ENCODE results near the gene SERINC1.
"Not testable (repeated sequence)": the region's sequence is repeated elsewhere in the genome, so short reads cannot be mapped to it uniquely, and the experiment has no call there.

Gene SERINC1

DNA sequence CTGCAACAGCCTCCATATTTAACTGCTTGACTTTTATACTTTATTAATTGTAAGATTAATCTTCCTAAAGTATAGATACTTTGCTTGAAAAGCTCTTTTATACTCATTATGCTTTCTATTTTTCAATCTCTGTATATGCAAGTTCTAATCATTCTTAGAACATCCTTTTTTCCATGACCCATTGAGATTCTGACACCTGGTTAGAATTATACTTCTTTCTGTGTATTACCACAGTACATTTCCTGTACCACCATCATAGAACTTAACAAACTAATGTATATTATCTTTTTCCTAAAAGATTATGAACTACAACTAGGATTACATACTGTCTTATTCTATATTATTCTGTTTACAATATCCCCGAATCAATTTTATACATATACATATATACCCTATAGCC, 13.5 kb downstream of the SERINC1 start:
- no peak for DNase-seq (ENCODE audit: low spot score in 2 of 2)
- Mint-ChIP-seq H3K4me3 (peak overlapping the region; percentile 6), H3K9me3 (no peaks in the 10 kb centered on the region), H3K36me3 (peaks cover 74% of the 10 kb centered on the region), H3K4me1 (peaks cover 71% of the 10 kb centered on the region), H3K27ac (peak overlapping the region; percentile 83)
- ATAC-seq = peak; percentile 69

DNA sequence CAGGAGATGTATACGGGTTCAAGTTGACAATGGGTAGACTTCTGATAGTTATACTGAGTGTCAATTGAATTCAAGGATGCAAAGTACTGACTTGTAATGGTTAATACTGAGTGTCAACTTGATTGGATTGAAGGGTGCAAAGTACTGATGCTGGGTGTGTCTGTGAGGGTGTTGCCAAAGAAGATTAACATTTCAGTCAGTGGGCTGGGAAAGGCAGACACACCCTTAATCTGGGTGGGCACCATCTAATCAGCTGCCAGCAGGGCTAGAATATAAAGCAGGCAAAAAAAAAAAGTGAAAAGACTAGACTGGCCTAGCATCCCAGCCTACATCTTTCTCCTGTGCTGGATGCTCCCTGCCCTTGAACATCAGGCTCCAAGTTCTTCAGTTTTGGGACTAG, 16.5 kb downstream of the SERINC1 start:
- not testable (repeated sequence) for H3K4me3 Mint-ChIP-seq; H3K9me3 Mint-ChIP-seq; DNase-seq (ENCODE audit: low spot score in 2 of 2); ATAC-seq
- Mint-ChIP-seq H3K4me1 (peaks cover 50% of the 10 kb centered on the region), H3K27ac (peak overlapping the region; percentile 51), H3K36me3 (peaks cover 90% of the 10 kb centered on the region)

DNA sequence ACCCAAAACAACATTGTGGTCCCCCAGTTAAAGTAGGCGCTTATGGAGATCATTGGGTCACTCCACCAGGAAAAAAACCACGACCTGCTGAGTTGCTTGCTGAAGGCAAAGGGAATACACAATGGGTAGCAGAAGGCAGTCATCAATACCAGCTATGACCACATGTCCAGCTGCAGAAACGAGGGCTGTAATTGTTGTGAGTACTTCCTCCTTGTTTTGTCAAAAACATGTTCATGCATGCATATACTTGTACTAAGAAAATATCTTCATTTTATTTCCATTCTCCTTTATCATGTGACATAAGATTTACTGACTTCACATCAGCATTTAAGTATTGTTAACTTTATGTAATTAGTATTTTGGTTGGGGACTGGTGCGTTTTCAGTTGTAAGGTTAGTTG, 16.9 kb downstream of the SERINC1 start:
- ATAC-seq (no peak), DNase-seq (ENCODE audit: low spot score in 2 of 2) (no peak)
- Mint-ChIP-seq H3K27ac (peak overlapping the region; percentile 51), H3K4me1 (peaks cover 49% of the 10 kb centered on the region), H3K4me3 (no peak overlapping the region), H3K9me3 (no peaks in the 10 kb centered on the region), H3K36me3 (peaks cover 94% of the 10 kb centered on the region)

DNA sequence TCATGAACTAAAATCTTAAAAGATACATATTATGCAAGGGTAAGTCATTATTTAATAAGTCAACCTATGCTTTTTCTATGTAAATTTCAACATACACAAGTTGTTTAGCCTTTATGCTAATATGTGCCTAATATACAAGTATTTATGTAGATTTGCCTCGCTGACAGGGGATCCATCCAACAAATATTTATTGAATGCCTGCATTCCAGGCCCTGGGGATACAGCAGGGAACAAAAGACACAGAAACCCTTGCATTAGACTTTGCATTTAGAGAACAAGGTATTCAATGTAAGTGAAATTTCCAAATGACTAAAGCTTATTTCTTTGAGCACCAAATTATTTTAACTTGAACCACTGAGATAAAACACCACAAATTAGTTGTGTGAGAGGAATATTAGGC, 19.1 kb downstream of the SERINC1 start:
- Mint-ChIP-seq H3K4me3 (no peak overlapping the region), H3K4me1 (peaks cover 35% of the 10 kb centered on the region), H3K36me3 (peaks cover 100% of the 10 kb centered on the region), H3K9me3 (no peaks in the 10 kb centered on the region), H3K27ac (no peak overlapping the region)
- DNase-seq (ENCODE audit: low spot score in 2 of 2) = no peak
- ATAC-seq = no peak

DNA sequence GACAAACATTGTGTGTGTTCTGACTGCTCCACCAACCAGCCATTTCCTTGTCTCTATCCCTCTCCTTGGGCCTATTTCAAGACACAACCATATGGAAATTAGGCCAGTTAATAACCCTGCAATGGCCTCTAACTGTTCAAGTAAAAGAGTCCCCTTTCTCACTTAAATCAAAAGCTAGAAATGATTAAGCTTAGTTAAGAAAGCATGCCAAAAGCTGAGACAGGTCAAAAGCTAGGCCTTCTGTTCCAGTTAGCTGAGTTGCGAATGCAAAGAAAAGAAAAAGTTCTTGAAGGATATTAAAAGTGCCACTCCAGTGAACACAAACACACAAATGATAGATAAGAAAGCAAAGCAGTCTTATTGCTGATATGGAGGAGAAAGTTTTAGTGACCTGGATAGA, 22.5 kb downstream of the SERINC1 start:
- Mint-ChIP-seq H3K4me3 (no peak overlapping the region), H3K36me3 (peaks cover 100% of the 10 kb centered on the region), H3K9me3 (no peaks in the 10 kb centered on the region), H3K4me1 (peaks cover 16% of the 10 kb centered on the region), H3K27ac (peak overlapping the region; percentile 62)
- ATAC-seq (peak; percentile 40), DNase-seq (ENCODE audit: low spot score in 2 of 2) (no peak)

DNA sequence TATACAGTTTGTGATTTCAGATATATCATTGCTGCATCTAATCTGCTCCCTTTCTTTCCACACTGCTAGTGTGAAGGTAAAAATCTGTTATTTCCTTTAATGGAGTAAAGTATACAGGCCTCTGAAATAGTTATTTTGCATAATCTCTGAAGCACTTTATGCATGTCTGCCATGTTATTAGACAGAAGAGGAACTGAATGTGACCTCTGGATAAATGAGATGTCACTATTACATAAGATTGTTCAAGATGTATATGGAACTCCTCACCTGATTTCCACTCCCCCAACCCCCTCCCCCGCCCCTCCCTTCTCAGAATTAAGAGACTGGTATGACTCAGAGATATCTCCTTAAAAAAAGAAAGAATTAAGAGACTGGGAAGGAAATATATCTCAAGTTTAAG, 26.3 kb downstream of the SERINC1 start:
- Mint-ChIP-seq H3K36me3 (peaks cover 100% of the 10 kb centered on the region), H3K4me1 (peaks cover 10% of the 10 kb centered on the region), H3K4me3 (no peak overlapping the region), H3K9me3 (no peaks in the 10 kb centered on the region), H3K27ac (no peak overlapping the region)
- no peak for DNase-seq (ENCODE audit: low spot score in 2 of 2)
- ATAC-seq = no peak

DNA sequence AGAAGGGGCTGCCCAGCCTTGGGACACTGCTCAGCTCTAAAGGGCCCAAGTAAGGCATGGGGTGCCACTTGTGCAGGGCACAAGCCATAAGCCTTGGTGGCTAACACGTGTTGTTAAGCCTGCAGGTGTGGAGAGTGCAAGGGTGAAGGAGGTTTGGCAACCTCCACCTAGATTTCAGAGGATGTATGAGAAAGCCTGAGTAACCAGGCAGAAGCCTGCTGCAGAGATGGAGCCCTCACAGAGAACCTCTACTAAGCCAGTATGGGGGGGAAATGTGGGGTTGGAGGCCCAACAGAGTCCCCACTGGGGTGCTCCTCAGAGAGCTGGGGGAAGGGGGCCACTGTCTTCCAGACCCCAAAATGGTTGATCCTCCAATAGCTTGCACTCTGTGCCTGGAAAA, 32.6 kb downstream of the SERINC1 start:
- H3K9me3 Mint-ChIP-seq = peaks cover 4% of the 10 kb centered on the region
- no peak overlapping the region for H3K27ac Mint-ChIP-seq
- DNase-seq (ENCODE audit: low spot score in 2 of 2) (no peak), ATAC-seq (no peak)
- peaks cover 6% of the 10 kb centered on the region for H3K4me1 Mint-ChIP-seq
- H3K36me3 Mint-ChIP-seq = peaks cover 87% of the 10 kb centered on the region
- H3K4me3 Mint-ChIP-seq = no peak overlapping the region

DNA sequence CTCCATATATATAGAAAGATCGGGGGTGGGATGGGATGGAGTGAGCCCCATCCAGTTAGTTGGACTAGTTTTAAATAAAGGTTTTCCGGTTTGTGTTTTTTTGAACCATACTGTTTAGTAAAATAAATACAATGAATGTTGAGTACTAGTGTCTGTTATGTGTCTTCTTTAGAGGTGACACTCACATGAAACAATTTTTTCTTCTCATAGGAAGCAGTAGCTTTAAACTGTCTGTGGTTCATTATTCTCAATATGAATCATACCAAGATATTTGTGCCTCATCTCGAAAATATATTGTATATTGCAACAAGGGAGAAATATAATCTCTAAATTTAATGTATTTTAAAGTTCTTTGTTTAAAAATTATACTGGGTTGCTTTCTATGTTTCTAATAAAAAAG, 38.8 kb downstream of the SERINC1 start:
- DNase-seq (ENCODE audit: low spot score in 2 of 2) (no peak), ATAC-seq (peak; percentile 89)
- H3K4me1 Mint-ChIP-seq = peaks cover 8% of the 10 kb centered on the region
- H3K36me3 Mint-ChIP-seq = peaks cover 82% of the 10 kb centered on the region
- H3K9me3 Mint-ChIP-seq = no peaks in the 10 kb centered on the region
- no peak overlapping the region for H3K4me3 Mint-ChIP-seq
- H3K27ac Mint-ChIP-seq = no peak overlapping the region

DNA sequence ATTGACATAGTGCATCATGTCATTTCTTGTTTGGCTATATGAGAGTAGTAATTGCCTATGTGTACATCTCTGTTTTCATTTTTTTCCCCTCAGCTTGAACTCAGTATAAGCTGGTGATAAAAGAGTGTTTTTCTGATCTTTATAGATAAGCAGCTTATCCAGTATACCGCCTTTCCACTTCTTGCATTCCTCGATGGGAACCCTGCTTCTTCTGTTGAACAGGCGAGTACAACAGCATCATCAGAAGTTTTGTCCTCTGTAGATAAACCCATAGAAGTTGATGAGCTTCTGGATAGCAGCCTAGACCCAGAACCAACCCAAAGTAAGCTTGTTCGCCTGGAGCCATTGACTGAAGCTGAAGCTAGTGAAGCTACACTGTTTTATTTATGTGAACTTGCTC, 39.8 kb downstream of the SERINC1 start:
- no peak overlapping the region for H3K4me3 Mint-ChIP-seq
- H3K9me3 Mint-ChIP-seq = no peaks in the 10 kb centered on the region
- no peak for DNase-seq (ENCODE audit: low spot score in 2 of 2)
- no peak overlapping the region for H3K27ac Mint-ChIP-seq
- ATAC-seq = no peak
- H3K4me1 Mint-ChIP-seq = peaks cover 8% of the 10 kb centered on the region
- H3K36me3 Mint-ChIP-seq = peaks cover 86% of the 10 kb centered on the region

DNA sequence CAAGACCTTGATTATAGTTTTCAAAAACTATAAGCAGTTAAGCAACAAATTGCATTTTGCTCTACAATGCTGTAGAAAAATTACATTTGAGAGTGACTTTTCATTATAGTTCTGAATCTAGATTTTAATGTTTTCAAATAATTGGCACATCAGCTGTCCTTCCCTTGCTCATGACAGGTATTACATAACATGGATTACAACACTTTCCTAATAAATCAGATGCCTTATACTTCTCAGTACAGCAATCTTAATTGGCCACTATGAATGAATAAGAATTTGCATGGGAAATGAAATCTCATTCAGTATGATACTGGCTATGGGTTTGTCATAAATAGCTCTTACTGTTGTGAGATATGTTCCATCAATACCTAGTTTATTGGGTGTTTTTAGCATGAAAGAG, 42.3 kb downstream of the SERINC1 start:
- Mint-ChIP-seq H3K36me3 (peaks cover 88% of the 10 kb centered on the region), H3K4me1 (peaks cover 8% of the 10 kb centered on the region), H3K9me3 (no peaks in the 10 kb centered on the region), H3K27ac (no peak overlapping the region), H3K4me3 (no peak overlapping the region)
- DNase-seq (ENCODE audit: low spot score in 2 of 2) (no peak), ATAC-seq (no peak)

DNA sequence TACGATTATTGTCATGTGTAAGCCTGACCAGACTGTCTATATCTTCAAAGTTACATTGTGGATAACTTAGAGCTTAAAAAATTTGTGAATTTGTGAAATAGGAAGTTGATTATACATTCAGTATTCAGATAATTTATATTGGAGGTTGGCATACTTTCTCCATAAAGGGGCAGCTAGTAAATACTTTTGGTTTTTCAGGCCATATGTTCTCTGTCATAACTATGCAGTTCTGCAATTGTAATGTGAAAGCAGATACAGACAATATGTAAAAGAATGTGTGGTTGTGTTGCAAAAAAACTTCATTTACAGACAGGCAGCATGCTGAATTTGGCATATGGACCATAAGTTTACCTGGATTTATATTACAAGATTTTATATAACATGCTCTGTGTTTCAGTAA, 42.8 kb downstream of the SERINC1 start:
- ATAC-seq = no peak
- H3K27ac Mint-ChIP-seq = no peak overlapping the region
- no peaks in the 10 kb centered on the region for H3K9me3 Mint-ChIP-seq
- H3K4me1 Mint-ChIP-seq = peaks cover 8% of the 10 kb centered on the region
- no peak overlapping the region for H3K4me3 Mint-ChIP-seq
- no peak for DNase-seq (ENCODE audit: low spot score in 2 of 2)
- H3K36me3 Mint-ChIP-seq = peaks cover 88% of the 10 kb centered on the region

DNA sequence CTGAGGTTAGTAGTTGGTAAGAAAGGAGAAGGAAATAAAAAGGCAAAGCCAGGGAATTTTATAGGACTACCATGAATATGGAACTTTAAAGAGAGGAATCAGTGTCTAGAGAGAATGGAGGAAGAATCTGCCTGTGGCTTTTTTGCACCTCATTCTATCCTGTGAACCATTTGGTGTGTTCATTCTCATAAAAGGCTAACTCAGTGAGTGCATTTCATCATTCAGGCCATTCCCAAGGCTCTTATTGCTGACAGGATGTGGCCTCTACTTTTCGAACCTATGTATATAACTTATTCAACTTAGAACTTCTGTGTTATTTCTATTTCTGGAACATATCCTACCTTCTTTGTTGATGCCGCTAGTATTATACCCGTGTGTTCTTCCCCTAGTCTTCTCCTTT, 45.0 kb downstream of the SERINC1 start:
- peaks cover 88% of the 10 kb centered on the region for H3K36me3 Mint-ChIP-seq
- peaks cover 6% of the 10 kb centered on the region for H3K4me1 Mint-ChIP-seq
- no peaks in the 10 kb centered on the region for H3K9me3 Mint-ChIP-seq
- no peak overlapping the region for H3K4me3 Mint-ChIP-seq
- no peak for ATAC-seq
- DNase-seq (ENCODE audit: low spot score in 2 of 2) = no peak
- no peak overlapping the region for H3K27ac Mint-ChIP-seq

DNA sequence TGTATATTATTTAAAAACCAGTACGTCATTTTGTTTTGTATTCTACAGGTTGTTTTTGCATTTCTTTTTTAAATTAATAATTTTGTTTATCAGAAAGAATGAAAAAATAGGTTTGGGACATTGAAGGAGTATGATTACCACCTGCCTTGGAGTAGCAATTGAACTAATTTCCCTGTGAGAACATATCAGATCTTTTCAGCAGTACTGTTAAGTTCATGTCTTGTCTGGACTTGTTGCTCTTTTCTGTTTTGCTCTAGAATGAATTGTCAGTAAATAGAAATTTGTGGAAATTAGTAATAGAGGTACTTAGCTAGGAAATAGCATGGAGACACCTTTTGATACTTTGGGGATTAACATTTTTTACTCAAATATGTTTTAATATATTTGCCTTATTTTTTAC, 47.9 kb downstream of the SERINC1 start:
- ATAC-seq = no peak
- H3K9me3 Mint-ChIP-seq = no peaks in the 10 kb centered on the region
- no peak for DNase-seq (ENCODE audit: low spot score in 2 of 2)
- no peak overlapping the region for H3K4me3 Mint-ChIP-seq
- peaks cover 6% of the 10 kb centered on the region for H3K4me1 Mint-ChIP-seq
- H3K27ac Mint-ChIP-seq = peak overlapping the region; percentile 23
- peaks cover 92% of the 10 kb centered on the region for H3K36me3 Mint-ChIP-seq

DNA sequence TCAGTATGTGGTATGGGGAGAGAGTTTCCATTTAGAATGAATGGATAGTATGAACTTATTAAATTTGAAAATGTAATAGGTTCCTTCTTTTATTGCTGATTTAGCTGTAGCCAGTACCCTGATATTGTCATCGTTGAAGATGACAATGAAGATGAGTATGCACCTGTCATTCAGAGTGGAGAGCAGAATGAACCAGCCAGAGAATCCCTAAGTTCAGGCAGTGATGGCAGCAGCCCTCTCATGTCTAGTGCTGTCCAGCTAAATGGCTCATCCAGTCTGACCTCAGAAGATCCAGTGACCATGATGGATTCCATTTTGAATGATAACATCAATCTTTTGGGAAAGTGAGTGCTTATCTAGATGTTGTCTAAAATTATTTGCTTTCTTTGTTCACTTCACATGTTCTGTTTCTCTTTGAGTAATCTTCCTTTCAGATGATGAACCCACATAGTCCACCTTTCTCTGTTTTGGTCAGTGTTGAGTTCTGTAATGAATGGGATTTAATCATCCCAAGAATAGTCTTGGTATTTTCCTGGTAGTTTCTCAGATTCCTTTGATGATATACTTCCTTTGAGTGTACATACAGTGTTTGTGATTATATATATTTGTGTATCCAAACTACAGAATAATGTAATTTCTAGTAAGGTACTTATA, 48.9 kb downstream of the SERINC1 start:
- H3K36me3 Mint-ChIP-seq = peaks cover 92% of the 10 kb centered on the region
- peak; percentile 93 for ATAC-seq
- no peak overlapping the region for H3K27ac Mint-ChIP-seq
- peaks cover 6% of the 10 kb centered on the region for H3K4me1 Mint-ChIP-seq
- DNase-seq (ENCODE audit: low spot score in 2 of 2) = peak in 1 of 2 donors; percentile 60
- no peak overlapping the region for H3K4me3 Mint-ChIP-seq
- H3K9me3 Mint-ChIP-seq = no peaks in the 10 kb centered on the region

DNA sequence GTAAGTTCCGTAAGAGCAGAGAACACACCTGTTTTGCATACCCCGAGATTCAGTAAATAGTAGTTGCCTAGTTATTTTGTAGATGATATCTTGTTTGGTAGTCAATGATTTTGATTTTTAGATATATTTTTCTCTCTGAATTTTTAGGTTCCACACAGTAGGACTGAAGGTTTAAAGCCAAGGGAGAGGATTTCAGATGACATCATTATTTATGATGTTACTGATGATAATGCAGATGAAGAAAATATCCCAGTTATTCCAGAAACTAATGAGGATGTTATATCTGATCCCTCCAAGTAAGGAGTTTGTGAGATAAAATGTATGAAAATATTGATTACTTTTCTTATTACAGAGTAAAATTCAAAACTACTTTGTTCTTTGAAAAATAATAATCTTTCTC, 49.6 kb downstream of the SERINC1 start:
- Mint-ChIP-seq H3K27ac (no peak overlapping the region), H3K4me3 (no peak overlapping the region), H3K36me3 (peaks cover 92% of the 10 kb centered on the region), H3K9me3 (no peaks in the 10 kb centered on the region), H3K4me1 (peaks cover 6% of the 10 kb centered on the region)
- DNase-seq (ENCODE audit: low spot score in 2 of 2) = no peak
- no peak for ATAC-seq

DNA sequence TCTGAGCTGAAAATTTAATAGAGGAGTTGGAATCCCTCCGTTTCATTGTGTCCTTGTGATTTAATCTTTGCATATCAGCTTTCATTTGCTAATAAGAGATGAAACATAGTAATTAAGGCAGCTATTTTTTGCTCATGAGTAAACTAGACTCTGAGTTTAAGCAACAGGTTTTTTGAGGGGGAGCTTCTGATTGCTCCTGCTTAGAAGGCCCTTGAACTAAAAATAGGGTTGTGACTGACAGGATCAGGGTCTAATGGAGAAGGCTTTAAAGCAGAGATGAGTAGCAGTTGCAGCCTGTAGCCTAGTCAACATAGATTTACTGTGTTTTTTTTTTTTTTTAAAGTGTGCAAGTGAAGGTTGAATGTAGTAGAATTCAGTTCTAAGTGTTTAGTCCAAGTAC, 54.8 kb downstream of the SERINC1 start:
- ATAC-seq (no peak), DNase-seq (ENCODE audit: low spot score in 2 of 2) (no peak)
- H3K4me3 Mint-ChIP-seq = no peak overlapping the region
- H3K36me3 Mint-ChIP-seq = peaks cover 87% of the 10 kb centered on the region
- no peaks in the 10 kb centered on the region for H3K9me3 Mint-ChIP-seq
- H3K4me1 Mint-ChIP-seq = no peaks in the 10 kb centered on the region
- H3K27ac Mint-ChIP-seq = no peak overlapping the region

DNA sequence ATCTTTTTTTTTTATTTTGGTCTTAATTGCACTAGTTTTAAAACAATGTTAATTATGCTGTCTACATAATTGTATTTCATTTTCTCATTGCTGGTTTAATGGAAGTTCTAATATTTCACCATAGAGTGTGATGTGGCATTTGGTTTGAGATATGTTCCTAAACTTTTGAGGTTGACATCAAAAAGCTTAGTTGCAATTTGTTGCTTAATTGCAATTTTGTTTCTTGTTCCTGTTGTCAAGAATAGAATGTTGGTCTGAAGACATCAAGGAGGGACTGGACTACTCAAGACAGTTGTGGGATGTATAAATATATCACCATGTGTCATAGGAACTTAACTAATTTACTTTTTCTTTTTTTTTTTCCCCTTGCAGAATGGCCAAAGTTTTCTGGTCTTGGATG, 59.6 kb downstream of the SERINC1 start:
- H3K36me3 Mint-ChIP-seq = peaks cover 40% of the 10 kb centered on the region
- no peak overlapping the region for H3K27ac Mint-ChIP-seq
- H3K4me3 Mint-ChIP-seq = no peak overlapping the region

More for the DNA sequence above, 59.6 kb downstream of the SERINC1 start:
- peaks cover 20% of the 10 kb centered on the region for H3K4me1 Mint-ChIP-seq
- ATAC-seq (no peak), DNase-seq (ENCODE audit: low spot score in 2 of 2) (no peak)
- H3K9me3 Mint-ChIP-seq = no peaks in the 10 kb centered on the region
